ENCODE data around the gene BORCS8.

BORCS8 gene

GRCh38 chr19:19213426-19214158 is 21.6 kb upstream of the BORCS8 start:
- DNase-seq = no peak

GRCh38 chr19:19212916-19213315 is 21.0 kb upstream of the BORCS8 start:
- DNase-seq = no peak

- DNase-seq = no peak
Observed at GRCh38 chr19:19211499-19212420, 19.8 kb upstream of the BORCS8 start, which contains the start of gene NCAN. TSS of gene NCAN (plus strand) at chr19:19211958. CDS start at chr19:19216954, 4,996 bp downstream.

- no peak for DNase-seq
Observed at GRCh38 chr19:19209372-19209771, 17.4 kb upstream of the BORCS8 start.

- no peak for DNase-seq
Observed at GRCh38 chr19:19207637-19208572, 16.0 kb upstream of the BORCS8 start.

GRCh38 chr19:19206938-19207337 is 15.0 kb upstream of the BORCS8 start:
- DNase-seq = no peak

GRCh38 chr19:19205416-19206410 is 13.8 kb upstream of the BORCS8 start:
- no peak for DNase-seq

GRCh38 chr19:19204181-19204580 is 12.2 kb upstream of the BORCS8 start:
- DNase-seq = no peak

GRCh38 chr19:19203012-19203856 is 11.3 kb upstream of the BORCS8 start, which contains the start of gene NR2C2AP:
TSS of gene NR2C2AP (minus strand) at chr19:19203414. CDS start at chr19:19203060, 354 bp downstream.
- DNase-seq = peak; percentile 80

- no peak for DNase-seq
Observed at GRCh38 chr19:19202707-19203011, 10.7 kb upstream of the BORCS8 start.

- DNase-seq = no peak
Observed at GRCh38 chr19:19201697-19202630, 10.0 kb upstream of the BORCS8 start.

GRCh38 chr19:19193926-19194325 is 2.0 kb upstream of the BORCS8 start:
- no peak for DNase-seq

- no peak for DNase-seq
Observed at GRCh38 chr19:19192910-19193423, 1.0 kb upstream of the BORCS8 start.

- no peak for DNase-seq
Observed at GRCh38 chr19:19191768-19192077, 229 bp downstream of the BORCS8 start.

- DNase-seq = no peak
Observed at GRCh38 chr19:19186742-19187141, 5.2 kb downstream of the BORCS8 start.

GRCh38 chr19:19185853-19186740 is 5.9 kb downstream of the BORCS8 start:
- no peak for DNase-seq

GRCh38 chr19:19181488-19181998 is 10.4 kb downstream of the BORCS8 start:
- DNase-seq = no peak

Measured in DMS79 (cell line).